MM.1S (cell line): Measurements from ENCODE around the gene IL11RA.

Experiments used
- DNase-seq: peaks from one replicate; pipeline ENCODE4 v3.0.0-alpha.2; 2015
- H2AFZ ChIP-seq: fragments of 300-600 bp; sonication (generic); 2 replicates; pipeline ENCODE4 v1.6.0; 2016; ENCODE audit warnings: antibody characterized with exemption, low read length
- H3F3A ChIP-seq: fragments of 300-600 bp; sonication (generic); 2 replicates; pipeline ENCODE4 v1.6.1; 2016; ENCODE audit warnings: mild to moderate bottlenecking, antibody characterized with exemption, low read length, moderate library complexity, mixed read lengths; ENCODE audit not compliant: insufficient read depth
- H3K27ac ChIP-seq: fragments of 300-600 bp; sonication (generic); 2 replicates; pipeline ENCODE4 v1.5.1; 2016; ENCODE audit warnings: mild to moderate bottlenecking, low read length
- H3K27me3 ChIP-seq: fragments of 300-600 bp; sonication (generic); replicated peaks from 2 replicates; pipeline ENCODE4 v1.6.0; 2016; ENCODE audit warnings: low read length; ENCODE audit not compliant: insufficient read depth
- H3K36me3 ChIP-seq: fragments of 300-600 bp; sonication (generic); replicated peaks from 2 replicates; pipeline ENCODE4 v1.6.1; 2016; ENCODE audit warnings: mild to moderate bottlenecking, low read length, mixed read lengths; ENCODE audit not compliant: insufficient read depth
- H3K4me1 ChIP-seq: fragments of 300-600 bp; sonication (generic); 2 replicates; pipeline ENCODE4 v1.6.1; 2016; ENCODE audit warnings: low read length, mixed read lengths
- H3K4me2 ChIP-seq: fragments of 300-600 bp; sonication (generic); 2 replicates; pipeline ENCODE4 v1.6.0; 2016; ENCODE audit warnings: low read depth, low read length
- H3K4me3 ChIP-seq: fragments of 300-600 bp; sonication (generic); 2 replicates; pipeline ENCODE4 v1.5.1; 2016; ENCODE audit warnings: low read length, mixed read lengths
- H3K79me2 ChIP-seq: fragments of 300-600 bp; sonication (generic); 2 replicates; pipeline ENCODE4 v1.6.1; 2016; ENCODE audit warnings: mixed run types, low read length, mixed read lengths
- H3K9ac ChIP-seq: fragments of 300-600 bp; sonication (generic); 2 replicates; pipeline ENCODE4 v1.6.1; 2016; ENCODE audit warnings: low read length, mixed read lengths
- H3K9me2 ChIP-seq: fragments of 300-600 bp; sonication (generic); replicated peaks from 2 replicates; pipeline ENCODE4 v1.6.1; 2016; ENCODE audit warnings: mild to moderate bottlenecking, low read length, mixed read lengths; ENCODE audit not compliant: insufficient read depth
- H3K9me3 ChIP-seq: fragments of 300-600 bp; sonication (generic); replicated peaks from 2 replicates; pipeline ENCODE4 v1.6.1; 2016; ENCODE audit warnings: mild to moderate bottlenecking, low read length, mixed read lengths; ENCODE audit not compliant: insufficient read depth
- H4K20me1 ChIP-seq: fragments of 300-600 bp; sonication (generic); 2 replicates; pipeline ENCODE4 v1.6.1; 2016; ENCODE audit warnings: mild to moderate bottlenecking, low read length, moderate library complexity, mixed read lengths; ENCODE audit not compliant: insufficient read depth
- EZH2 ChIP-seq: fragments of 300-600 bp; sonication (generic); optimal IDR thresholded peaks from 2 replicates; pipeline ENCODE3; 2017; ENCODE audit warnings: low read depth, mild to moderate bottlenecking, antibody characterized with exemption, low read length, mixed read lengths
- EZH2phosphoT487 ChIP-seq: fragments of 300-600 bp; sonication (generic); IDR thresholded peaks from 2 replicates; pipeline ENCODE4 v1.6.1; 2018; ENCODE audit warnings: antibody characterized with exemption, low read length
- TF ChIP-seq, protein P1 (sequence below): fragments of 300-600 bp; sonication (generic); IDR thresholded peaks from 2 replicates; pipeline ENCODE4 v1.5.1; 2016; ENCODE audit warnings: antibody characterized with exemption, low read length, mixed read lengths

The IL11RA gene

GRCh38 chr9:34651321-34651720 lies 664 bp upstream of the IL11RA start:
- Histone ChIP-seq H3F3A (peaks cover 12% of the 10 kb centered on the region), H3K4me3 (no peak overlapping the region), H3K27ac (no peak overlapping the region; the same call in 1 of the 2 replicates), H3K4me1 (peaks cover 10% of the 10 kb centered on the region), H3K9ac (0 out of 2 replicates have a peak overlapping the region, but pooled peaks have one; percentile 14), H3K4me2 (no peak overlapping the region), H2AFZ (no peak overlapping the region), H3K79me2 (peaks cover 22% of the 10 kb centered on the region), H3K9me3 (no peaks in the 10 kb centered on the region), H3K9me2 (no peaks in the 10 kb centered on the region), H4K20me1 (no peaks in the 10 kb centered on the region), H3K27me3 (no peaks in the 10 kb centered on the region), H3K36me3 (0 out of 2 replicates have a peak, but pooled peaks cover 3% of the 10 kb centered on the region)
- TF ChIP-seq, protein P1, sequence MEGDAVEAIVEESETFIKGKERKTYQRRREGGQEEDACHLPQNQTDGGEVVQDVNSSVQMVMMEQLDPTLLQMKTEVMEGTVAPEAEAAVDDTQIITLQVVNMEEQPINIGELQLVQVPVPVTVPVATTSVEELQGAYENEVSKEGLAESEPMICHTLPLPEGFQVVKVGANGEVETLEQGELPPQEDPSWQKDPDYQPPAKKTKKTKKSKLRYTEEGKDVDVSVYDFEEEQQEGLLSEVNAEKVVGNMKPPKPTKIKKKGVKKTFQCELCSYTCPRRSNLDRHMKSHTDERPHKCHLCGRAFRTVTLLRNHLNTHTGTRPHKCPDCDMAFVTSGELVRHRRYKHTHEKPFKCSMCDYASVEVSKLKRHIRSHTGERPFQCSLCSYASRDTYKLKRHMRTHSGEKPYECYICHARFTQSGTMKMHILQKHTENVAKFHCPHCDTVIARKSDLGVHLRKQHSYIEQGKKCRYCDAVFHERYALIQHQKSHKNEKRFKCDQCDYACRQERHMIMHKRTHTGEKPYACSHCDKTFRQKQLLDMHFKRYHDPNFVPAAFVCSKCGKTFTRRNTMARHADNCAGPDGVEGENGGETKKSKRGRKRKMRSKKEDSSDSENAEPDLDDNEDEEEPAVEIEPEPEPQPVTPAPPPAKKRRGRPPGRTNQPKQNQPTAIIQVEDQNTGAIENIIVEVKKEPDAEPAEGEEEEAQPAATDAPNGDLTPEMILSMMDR, result no peak
- TF ChIP-seq EZH2phosphoT487 (no peak), EZH2 (no peak)
- DNase-seq, result no peak

- H3K4me1 ChIP-seq, result peaks cover 7% of the 10 kb centered on the region
- no peak overlapping the region; the same call in 1 of the 2 replicates for H3K9ac ChIP-seq
- H3K9me2 ChIP-seq, result no peaks in the 10 kb centered on the region
- H3K27ac ChIP-seq, result no peak overlapping the region
- H3K27me3 ChIP-seq, result no peaks in the 10 kb centered on the region
- peaks cover 4% of the 10 kb centered on the region; the same call in 1 of the 2 replicates for H3F3A ChIP-seq
- peaks cover 15% of the 10 kb centered on the region for H3K79me2 ChIP-seq
- peak overlapping the region; percentile 64 for H3K4me2 ChIP-seq
- DNase-seq, result no peak
- H3K36me3 ChIP-seq, result 0 out of 2 replicates have a peak, but pooled peaks cover 3% of the 10 kb centered on the region
- H2AFZ ChIP-seq, result no peak overlapping the region
- TF ChIP-seq, protein P1, result no peak
- TF ChIP-seq EZH2 (no peak), EZH2phosphoT487 (no peak)
- no peaks in the 10 kb centered on the region for H3K9me3 ChIP-seq
- peak overlapping the region; percentile 42 for H3K4me3 ChIP-seq
- H4K20me1 ChIP-seq, result no peaks in the 10 kb centered on the region
Observed at GRCh38 chr9:34652602-34653000, 616 bp downstream of the IL11RA start.

GRCh38 chr9:34653151-34654072 lies 1.4 kb downstream of the IL11RA start:
- Histone ChIP-seq H3F3A (peaks cover 4% of the 10 kb centered on the region; the same call in 1 of the 2 replicates), H3K4me1 (no peaks in the 10 kb centered on the region), H3K27me3 (no peaks in the 10 kb centered on the region), H3K4me3 (no peak overlapping the region), H4K20me1 (no peaks in the 10 kb centered on the region), H3K4me2 (peak overlapping the region; percentile 64; the same call in 1 of the 2 replicates), H3K9me2 (no peaks in the 10 kb centered on the region), H3K9me3 (no peaks in the 10 kb centered on the region), H3K36me3 (0 out of 2 replicates have a peak, but pooled peaks cover 3% of the 10 kb centered on the region), H3K79me2 (peaks cover 7% of the 10 kb centered on the region; the same call in 1 of the 2 replicates), H2AFZ (no peak overlapping the region), H3K9ac (no peak overlapping the region), H3K27ac (no peak overlapping the region)
- no peak for TF ChIP-seq EZH2phosphoT487
- TF ChIP-seq, protein P1, result no peak
- TF ChIP-seq EZH2, result no peak
- DNase-seq, result no peak
